Thyroid gland (tissue), 4 donors: ENCODE data around the gene AKR1C3.

Experiments
- POLR2A ChIP-seq, 2 donors: fragments of 450-650 bp; IDR thresholded peaks; one replicate each; pipeline ENCODE4 v1.6.1; 2017; ENCODE audit warnings: antibody characterized with exemption in 2 of 2, mild to moderate bottlenecking in 2 of 2, moderate library complexity in 1 of 2
- TF ChIP-seq, protein P1 (sequence below), 6 experiments: fragments of 200-600 bp in 3 of 6; fragments of 450-650 bp in 3 of 6; sonication (generic) in 3 of 6; IDR thresholded peaks; one replicate each; pipeline ENCODE4 v1.5.1; 2016 to 2019; ENCODE audit warnings: antibody characterized with exemption in 6 of 6, mild to moderate bottlenecking in 2 of 6, inconsistent platforms in 1 of 6, moderate library complexity in 1 of 6

DNA sequence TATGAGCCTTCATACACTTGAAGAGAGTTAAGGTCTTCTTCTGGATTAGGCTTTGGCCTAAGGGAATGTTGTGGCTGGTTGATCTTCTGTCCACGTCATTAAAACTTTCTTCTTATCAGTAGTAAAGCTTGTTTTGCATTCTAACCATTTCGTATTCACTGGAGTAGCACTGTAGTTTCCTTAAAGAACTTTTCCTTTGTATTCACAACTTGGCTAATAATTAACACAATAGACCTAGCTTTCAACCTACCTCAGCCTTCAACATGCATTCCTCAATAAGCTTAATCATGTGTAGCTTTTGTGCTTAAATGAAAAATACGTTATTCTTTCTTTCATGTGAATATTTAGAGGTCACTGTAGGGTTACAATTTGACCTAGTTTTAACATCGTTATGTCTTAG is 48.0 kb downstream of the AKR1C3 start:
- TF ChIP-seq, protein P1, sequence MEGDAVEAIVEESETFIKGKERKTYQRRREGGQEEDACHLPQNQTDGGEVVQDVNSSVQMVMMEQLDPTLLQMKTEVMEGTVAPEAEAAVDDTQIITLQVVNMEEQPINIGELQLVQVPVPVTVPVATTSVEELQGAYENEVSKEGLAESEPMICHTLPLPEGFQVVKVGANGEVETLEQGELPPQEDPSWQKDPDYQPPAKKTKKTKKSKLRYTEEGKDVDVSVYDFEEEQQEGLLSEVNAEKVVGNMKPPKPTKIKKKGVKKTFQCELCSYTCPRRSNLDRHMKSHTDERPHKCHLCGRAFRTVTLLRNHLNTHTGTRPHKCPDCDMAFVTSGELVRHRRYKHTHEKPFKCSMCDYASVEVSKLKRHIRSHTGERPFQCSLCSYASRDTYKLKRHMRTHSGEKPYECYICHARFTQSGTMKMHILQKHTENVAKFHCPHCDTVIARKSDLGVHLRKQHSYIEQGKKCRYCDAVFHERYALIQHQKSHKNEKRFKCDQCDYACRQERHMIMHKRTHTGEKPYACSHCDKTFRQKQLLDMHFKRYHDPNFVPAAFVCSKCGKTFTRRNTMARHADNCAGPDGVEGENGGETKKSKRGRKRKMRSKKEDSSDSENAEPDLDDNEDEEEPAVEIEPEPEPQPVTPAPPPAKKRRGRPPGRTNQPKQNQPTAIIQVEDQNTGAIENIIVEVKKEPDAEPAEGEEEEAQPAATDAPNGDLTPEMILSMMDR (IDR thresholded peaks at IDR 0.05): no peak
- TF ChIP-seq POLR2A (IDR thresholded peaks at IDR 0.05): no peak
